ENCODE results near the gene MTMR1.
A peak's percentile ranks its signal among the peaks of the same experiment; 100 is the strongest.

The MTMR1 gene

DNA sequence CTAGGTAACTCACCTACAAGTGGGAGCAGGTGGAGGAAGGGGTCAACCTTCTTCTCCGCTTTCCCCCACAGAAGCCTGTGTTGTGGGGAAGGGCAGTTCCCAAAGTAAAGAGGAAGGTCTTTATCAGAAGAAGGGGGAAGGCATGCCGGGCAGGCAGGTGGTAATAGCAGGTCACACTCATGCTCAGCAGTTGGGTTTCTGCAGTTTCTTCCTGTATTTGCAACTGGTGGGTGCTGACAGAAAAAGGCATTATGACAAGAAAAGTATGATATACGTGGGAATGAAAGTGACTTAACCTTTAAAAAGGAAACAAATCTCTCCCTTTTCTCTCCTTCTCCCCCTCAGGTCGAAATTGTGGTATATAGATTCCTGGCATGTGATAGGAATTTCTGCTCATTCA, 3.7 kb downstream of the MTMR1 start:
- DNase-seq (ENCODE audit: low spot score): no peak

DNA sequence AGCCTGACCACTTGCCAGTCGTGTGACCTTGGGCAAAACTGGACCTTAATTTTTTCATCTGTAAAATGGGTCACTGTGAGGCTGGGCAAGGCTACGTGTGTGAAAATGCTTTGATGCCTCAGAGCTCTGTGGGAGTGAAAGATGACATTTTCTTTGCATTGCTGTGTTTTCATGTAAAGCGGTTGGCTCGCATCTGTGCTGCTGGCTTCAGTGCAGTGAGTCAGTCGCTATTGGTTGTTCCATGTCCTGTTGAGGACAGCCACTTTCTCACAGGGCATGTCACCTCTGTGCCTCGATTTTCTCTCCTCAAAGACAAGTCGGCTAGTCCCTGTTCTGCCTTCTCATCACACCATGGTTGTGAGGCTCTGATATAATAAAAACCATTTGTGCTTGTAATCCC, 4.4 kb downstream of the MTMR1 start:
- DNase-seq (ENCODE audit: low spot score): no peak

DNA sequence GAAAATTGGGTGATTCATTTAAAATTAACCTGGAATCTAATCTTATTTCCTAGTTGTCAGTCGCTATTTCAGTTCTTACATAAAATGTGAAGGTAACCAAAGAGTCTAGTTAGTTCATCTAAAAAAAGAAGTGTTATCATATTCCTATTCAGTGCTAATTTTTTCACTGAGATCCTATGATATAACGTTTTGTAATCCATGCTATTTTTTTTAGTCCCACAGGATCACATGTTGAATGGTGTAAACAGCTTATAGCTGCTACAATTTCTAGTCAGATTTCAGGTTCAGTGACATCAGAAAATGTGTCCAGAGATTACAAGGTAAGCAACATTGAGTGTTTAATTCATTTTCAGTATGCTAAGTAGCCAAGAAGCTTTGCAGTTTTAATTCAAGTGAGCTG, 5.8 kb downstream of the MTMR1 start:
- no peak for DNase-seq (ENCODE audit: low spot score)

DNA sequence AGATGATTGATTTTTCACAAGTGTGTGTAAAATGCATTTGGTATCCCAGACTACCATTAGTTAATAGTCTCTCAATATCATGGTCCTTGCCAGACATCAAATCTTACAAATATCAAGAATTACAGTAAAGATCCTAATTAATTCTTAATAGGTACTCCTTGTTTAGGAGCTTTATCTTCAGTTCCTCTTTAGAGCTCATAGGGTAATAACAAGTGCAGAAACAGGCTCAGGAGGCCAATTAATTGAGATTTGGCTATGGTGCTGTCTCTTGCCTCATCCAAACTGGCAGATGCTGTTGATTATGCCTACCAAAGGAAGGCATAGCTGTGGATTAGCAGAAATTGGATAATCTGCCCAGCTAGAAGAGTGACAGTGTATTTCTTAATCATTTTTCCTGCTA, 6.9 kb downstream of the MTMR1 start:
- DNase-seq (ENCODE audit: low spot score): no peak

DNA sequence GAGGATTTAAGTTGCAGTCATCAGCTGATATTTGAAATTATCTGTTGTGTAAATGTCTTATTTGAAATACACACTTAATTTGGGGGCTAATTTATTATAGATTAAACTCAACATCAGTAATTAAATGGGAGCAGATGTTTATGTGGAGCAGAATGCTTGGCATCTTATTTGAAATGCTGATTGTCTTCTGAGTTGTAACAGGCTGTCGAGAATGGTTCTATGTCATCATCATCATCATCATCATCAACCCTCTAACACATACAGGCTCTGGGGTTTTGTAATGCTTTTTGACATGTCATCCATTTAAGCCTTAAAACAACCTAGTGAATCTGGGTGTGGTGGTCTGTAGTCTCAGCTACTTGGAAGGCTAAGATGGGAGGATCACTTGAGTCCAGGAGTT, 8.2 kb downstream of the MTMR1 start:
- no peak for DNase-seq (ENCODE audit: low spot score)

DNA sequence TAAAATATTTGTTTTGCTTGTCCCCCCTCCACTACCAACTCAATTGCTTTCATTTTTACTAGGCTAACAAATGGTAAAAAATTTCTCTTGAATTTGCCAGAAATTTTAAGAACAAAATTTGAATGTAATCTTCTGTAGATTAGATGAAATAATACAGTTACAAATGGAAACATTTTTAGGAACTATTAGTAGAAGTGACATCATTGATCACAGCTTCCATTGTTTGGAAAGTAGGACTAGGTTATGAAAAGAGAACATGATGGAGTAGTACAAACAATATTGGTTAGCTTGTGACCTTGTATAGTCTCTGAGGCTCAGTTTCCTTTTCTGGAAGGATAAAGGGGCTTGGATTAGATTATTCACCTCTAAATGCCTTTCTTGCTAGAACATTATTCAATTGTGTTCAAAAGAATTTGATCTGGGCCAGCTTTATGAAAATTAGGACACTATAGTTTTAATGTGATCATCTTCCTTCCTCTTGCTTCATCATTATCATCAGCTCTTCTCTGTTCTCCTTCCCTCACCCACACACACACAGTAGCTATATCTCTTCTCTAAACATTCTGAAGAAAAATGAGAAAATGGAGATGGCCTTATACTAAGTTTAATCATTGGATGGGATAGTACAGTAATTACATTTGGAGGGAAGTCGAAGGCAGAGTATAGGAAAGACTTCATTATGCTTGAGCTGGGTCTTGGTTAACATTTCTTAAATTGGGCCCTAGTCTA, 9.9 kb downstream of the MTMR1 start:
- no peak for DNase-seq (ENCODE audit: low spot score)

DNA sequence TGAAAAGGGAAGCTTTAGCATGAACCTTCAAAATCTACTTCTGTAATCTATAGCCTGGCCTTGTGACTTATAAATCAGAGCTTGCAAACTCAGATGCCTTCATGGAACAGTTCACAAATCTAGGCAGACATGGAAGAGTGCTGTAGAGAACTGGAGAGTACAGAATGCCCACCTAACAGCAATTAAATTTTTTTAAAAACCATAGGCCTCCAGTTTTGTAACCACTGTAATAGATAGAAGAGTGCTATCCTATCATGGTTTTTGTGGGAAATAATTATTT, 10.4 kb downstream of the MTMR1 start:
- no peak for DNase-seq (ENCODE audit: low spot score)

DNA sequence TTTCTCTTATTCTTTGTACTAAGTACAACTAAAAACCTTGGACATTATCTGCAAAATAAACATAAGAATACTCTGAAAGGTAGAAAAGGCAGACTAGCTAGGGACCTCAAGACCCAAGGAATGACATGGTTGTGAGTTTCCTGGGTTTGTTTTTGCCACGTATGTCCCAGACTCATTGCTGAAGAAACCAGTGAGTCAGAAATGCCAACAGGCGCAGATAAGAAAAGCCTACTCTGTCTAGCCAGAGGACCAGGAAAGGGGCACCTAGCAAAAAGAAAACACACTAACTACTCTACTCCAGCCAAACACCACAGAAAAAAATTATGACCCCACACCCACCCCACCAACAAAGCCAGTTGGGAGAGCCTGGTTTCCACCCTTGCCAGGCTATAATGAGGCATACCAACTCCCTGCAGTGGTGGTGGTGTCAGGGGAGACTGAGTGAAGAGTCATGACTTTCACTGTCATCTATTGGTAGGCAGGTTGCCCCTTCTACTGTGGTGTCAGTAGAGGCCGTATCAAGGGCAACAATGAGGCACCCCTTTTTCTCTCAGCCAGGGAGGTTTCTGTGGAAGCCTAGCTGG, 10.9 kb downstream of the MTMR1 start:
- DNase-seq (ENCODE audit: low spot score): peak; percentile 40

DNA sequence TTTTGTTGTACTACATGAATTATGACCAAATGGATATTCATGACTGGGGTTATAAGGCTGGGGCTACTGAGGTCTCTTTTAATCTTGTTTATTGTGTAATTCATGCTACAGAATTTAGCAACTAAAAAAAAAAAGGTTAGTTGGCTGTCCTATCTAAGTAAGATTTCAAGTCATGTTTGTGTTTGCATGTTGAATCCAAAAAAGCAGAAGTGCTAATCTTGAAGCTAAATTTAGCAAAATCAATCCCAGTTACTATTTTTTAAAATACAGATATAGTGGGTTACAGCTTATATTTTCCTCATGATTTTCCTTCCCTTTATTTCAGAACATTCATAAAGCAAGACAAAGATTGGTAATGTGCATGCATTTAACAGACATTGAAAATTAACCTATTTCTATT, 19.4 kb downstream of the MTMR1 start:
- DNase-seq (ENCODE audit: low spot score): no peak

DNA sequence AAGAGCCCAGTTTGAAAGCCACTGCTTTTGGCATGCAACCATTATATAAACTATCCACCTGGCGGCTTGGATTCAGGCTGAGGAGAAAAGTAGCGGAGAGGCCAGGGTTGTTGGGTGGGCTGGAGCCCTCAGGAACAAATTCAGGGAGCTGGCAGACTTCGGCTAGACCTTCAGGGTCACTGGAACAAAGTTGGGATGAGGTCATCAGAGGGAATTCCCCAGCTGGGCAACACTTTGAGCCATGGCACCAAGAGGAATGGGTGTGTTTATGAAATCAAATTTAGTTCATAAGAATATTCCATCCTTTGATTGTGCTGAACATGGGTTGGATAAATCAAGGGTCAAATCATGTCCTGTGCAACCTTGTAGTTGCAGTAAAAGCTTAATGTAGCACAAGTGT, 22.0 kb downstream of the MTMR1 start:
- no peak for DNase-seq (ENCODE audit: low spot score)

DNA sequence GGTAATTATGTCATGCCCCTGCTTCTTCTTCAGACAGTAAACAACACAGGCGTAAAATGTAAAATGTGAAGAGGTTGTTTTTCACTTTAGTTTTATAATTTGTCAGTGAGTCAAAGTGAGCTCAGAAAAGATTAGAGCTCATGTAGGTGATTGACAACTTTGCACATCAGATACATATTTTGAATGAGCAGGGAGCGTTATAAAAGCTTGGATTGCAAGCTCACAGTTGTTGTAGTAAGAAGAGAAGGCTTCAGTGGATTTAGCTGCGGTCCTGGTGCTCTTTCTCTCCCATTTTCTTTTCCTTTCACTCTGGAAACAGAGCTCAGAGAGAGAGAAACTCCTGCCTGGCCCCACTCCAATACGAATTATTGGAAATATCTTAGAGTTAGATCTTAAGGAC, 26.4 kb downstream of the MTMR1 start:
- DNase-seq (ENCODE audit: low spot score): no peak

DNA sequence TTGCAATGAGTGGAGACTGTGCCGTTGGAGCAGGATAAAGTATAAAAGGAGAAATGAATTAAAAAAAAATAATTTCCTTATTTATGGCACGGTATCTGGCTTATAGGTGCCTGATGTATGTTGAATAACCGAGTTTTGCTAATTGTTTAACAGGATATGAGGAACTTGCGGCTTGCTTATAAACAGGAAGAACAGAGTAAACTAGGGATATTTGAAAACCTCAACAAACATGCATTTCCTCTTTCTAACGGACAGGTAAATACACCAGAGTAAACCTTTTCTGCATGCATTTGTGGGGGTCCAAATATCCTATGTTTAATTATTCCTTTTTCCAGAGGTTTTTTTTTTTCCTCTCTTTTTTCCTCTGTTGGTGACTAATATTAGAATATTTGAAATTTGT, 36.8 kb downstream of the MTMR1 start:
- no peak for DNase-seq (ENCODE audit: low spot score)

DNA sequence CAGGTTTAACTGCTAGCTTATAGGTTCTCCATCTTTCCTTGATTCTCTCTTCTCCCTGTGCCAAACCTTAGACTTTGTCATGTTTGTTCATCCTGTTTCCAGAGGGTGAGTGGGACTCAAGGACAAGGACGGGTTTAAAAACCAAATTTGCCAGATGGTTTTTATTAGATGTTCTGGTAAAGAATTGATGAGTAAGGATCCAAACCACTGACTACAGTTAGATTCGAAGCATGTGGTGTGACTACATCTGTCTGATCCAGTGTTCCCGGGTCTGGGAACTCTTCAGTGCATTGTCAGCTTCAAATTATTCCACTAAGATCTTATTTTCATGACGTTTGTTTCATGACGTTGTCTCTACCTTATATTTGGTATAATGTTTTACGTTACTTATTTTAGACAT, 37.5 kb downstream of the MTMR1 start:
- DNase-seq (ENCODE audit: low spot score): no peak

DNA sequence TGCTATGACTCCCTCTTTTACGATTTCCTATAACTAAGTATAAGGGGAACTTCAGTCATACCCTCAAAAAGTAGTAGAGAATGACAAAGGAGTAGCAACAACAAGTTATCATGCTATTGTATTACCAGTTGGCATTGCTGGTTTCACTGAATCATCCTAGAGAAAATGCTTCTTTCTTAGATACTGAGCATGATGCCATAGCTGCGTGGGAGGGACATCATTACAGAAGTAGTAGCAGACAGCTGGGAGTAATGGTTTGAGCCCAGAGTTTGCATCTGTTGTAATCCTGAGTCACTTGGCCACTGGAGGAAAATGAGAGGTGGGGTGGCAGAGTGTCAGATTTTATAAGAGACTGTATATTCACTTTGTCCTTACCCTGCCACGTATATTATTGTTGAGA, 38.6 kb downstream of the MTMR1 start:
- peak; percentile 84 for DNase-seq (ENCODE audit: low spot score)

DNA sequence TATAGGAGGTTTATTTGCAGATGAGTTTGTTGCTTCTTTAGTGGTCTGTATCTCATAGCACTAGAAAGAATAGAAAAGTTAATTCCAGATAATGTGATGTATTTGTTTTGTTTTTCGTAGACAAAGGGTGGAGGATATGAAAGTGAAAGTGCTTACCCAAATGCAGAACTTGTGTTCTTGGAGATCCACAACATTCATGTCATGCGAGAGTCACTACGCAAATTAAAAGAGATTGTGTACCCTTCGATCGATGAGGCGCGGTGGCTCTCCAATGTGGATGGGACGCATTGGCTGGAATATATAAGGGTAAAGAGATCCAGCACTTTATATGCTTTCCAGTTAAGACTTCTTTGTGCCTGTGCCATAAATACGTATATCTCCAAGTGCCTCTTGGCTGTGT, 43.3 kb downstream of the MTMR1 start:
- DNase-seq (ENCODE audit: low spot score): no peak

DNA sequence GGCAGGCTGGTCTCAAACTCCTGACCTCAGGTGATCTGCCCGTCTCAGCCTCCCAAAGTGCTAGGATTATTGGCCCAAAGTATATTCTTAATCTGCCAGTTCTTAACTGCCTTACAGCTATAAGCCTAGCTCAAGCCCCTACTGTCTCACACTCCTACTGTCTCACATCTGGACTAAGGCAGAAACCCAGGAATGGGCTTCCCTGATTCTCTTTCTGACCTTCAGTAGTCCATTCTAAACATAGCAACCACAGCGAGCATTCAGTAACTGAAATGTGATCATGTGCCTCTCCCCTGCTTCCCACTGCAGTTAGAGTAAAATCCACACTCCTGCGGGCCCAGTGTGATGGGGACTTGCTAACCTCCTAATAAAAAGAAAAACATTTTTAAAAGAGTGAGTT, 58.9 kb downstream of the MTMR1 start:
- no peak for DNase-seq (ENCODE audit: low spot score)

DNA sequence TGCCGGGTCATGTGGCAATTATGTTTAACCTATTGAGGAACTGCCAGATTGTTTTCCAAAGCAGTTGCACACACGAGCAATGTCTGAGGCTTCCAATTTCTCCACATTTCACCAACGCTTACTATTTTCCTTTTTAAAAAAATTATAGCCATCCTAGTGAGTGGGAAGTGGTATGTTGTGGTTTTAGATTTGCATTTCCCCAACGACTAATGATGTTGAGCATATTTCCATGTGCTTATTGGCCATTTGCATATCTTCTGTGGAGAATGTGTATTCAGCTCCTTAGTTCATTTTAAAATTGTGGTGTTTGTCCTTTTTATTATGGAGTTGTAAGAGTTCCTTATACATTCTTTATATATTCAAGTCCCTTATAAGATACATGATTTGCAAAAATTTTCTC, 60.2 kb downstream of the MTMR1 start:
- DNase-seq (ENCODE audit: low spot score): no peak

DNA sequence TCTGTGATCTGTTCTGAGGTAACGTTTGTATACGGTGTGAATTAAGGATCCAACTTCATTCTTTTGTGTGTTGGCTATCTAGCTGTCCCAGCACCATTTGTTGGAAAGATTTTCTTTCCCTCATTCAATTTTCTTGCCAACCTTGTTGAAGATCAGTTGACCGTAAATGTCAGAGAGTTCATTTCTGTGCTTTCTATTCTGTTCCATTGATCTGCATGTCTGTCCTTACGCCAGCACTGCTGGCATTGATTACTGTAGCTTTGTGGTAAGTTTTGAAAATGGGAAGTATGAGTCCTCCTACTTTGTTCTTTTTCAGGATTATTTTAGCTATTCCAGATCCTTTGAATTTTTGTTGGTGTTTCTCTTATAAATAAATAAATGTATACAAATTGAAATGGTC, 60.8 kb downstream of the MTMR1 start:
- DNase-seq (ENCODE audit: low spot score): no peak

DNA sequence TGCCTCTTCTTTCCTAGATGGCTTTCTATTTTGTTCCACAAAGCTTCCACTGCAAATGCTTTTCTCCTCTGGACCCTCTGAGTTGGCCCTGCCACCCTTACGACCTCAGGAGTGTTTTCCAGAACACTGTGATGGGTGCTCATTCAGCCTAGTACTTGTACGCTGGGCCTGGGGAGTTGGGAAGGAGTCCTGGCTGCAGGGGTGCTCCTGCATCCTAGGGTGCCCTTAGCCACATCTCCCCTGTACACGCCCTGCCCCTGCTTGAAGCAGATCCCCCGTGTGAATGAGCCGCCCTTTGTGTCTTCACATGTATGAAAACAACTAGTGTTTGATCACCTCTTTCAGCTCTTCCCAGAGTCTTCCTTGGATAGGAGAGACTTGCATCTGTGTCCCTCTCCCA, 64.2 kb downstream of the MTMR1 start:
- no peak for DNase-seq (ENCODE audit: low spot score)

DNA sequence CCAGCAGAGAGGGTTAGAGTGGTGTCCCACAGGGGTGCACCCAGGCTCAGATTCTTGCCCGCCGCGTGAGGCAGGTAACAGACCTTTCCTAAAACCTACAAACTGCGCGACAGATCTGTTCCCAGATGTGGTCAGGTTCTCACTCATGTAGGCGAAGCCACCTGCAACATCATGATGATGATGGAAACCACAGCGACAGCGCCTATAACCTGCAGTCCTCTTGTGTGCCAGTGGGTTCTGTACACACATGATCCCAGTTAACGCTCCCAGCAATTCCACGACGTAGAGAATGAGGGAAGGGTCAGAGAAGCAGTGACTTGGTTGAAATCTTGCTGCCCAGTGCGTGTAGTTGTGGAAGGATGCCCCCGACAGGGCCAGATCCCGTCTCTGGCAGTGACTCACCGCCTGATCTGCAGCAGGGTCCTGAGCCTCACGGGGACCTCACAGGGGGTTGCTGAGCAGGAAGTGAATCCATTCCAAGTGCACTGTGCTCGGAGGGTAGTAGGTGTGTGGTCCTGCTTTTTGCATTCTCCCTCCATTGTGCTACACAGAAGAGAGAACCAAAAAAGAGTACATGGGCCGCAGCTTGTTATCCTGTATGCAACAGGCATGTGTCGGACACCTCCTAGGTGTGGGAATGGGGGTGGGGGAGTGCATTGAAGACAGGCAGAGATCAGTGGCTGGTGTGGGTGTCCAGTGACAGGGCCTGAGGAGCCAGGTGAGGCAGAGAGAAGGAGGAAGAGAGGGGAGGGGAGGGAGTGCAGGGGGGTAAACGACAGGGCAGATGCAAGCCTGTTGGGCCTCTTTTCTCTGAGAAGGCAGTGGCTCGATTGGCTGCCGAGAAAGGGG, 66.6 kb downstream of the MTMR1 start:
- DNase-seq (ENCODE audit: low spot score): no peak

DNA sequence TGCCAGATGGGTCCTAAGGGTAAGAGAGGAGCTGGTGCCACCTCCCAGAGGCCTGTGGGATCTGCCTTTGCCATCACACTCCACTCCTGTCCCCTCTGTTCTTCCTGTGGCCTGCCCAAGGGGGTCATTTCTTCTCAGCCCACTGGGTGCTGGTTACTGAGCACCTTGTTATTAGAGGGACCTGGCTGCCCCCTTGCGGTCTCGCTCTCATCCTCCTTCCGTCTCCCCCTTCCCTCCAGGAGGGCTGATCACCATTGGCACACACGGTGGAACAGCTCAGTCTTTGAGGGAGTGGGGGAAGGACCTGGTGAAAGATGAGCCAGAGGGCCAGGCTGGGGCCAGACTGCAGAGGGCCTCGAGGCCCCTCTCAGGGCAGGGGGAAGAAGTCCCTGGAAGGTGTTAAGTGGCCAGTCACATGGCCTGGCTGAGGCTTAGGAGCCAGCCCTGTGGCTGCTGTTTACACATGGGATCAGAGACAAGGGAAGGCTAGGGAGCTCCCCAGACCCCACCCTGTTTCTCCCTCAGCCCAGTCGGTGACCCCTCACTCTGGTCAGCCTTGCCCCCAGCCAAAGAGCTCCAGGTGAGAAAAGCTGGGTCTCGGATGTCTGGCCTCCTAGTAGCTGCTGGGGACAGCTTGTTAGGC, 68.1 kb downstream of the MTMR1 start:
- DNase-seq (ENCODE audit: low spot score): no peak

DNA sequence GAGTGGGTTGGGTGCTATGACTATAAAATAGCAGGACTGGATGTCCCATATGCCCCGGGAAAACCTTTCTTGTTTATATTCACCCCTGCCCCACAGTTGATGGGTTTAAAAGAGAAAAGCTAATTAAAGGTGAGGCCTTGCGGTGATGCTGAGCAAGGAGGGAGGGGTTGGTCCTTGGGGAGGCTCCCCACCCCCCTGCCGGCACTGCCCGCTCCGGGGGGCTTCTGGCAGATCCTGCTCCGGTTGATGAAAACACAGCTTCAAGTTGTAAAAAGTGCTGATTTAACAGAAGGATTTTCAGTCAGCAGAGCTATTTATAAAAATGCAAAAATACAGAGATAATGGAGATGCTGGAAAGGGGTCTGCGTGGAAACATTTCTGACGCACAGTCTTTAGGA, 68.6 kb downstream of the MTMR1 start:
- DNase-seq (ENCODE audit: low spot score): no peak
